D341Med (cell line): ENCODE data around the gene C12orf54.
A peak's percentile ranks its signal among the peaks of the same experiment; 100 is the strongest.
"Not testable (repeated sequence)": the region's sequence is repeated elsewhere in the genome, so short reads cannot be mapped to it uniquely, and the experiment has no call there.

Source experiments
- DNase-seq: peaks from one replicate; pipeline ENCODE4 v3.0.0; 2012; ENCODE audit warnings: low spot score

Gene C12orf54

DNA sequence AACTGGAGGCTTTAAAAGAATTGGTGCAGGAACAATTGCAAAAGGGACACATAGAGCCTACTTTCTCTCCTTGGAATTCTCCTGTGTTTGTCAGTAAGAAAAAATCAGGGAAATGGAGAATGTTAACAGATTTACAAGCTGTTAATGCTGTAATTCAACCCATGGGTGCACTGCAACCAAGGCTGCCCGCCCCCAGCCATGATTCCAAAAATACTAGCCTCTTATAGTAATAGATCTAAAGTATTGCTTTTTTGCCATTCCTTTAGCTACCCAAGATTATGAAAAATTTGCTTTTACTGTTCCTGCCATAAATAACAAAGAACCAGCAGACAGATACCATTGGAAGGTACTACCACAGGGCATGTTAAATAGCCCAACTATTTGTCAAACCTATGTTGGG is 27.8 kb downstream of the C12orf54 start:
- DNase-seq, result no peak

DNA sequence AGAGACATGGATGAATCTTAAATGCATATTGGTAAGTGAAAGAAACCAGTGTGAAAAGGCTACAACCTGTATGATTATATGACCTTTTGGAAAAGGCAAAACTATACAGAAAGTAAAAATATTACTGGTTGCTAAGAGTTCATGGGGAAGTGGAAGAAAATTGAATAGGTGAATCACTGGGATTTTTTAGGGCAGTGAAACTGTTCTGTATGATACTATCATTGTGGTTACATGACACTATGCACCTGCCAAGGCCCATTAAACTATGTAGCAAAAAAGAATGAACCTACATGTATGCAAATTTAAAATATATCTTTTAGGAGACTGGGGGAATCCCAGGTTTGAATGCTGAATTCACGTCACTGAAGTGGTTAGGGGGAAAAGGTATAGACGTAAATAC is 30.6 kb downstream of the C12orf54 start:
- DNase-seq, result no peak

DNA sequence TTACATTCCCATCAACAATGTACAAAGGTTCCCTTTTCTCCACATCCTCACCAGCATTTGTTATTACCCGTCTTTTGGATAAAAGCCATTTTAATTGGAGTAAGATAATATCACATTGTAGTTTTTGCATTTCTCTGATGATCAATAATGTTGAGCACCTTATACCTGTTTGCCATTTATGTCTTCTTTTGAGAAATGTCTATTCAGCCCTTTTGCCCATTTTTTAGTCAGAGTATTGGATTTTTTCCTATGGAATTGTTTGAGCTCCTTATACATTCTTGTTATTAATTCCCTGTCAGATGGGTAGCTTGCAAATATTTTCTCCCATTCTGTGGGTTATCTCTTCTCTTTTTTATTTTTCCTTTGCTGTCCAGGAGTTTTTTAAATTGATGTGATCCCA is 32.4 kb downstream of the C12orf54 start:
- no peak for DNase-seq

DNA sequence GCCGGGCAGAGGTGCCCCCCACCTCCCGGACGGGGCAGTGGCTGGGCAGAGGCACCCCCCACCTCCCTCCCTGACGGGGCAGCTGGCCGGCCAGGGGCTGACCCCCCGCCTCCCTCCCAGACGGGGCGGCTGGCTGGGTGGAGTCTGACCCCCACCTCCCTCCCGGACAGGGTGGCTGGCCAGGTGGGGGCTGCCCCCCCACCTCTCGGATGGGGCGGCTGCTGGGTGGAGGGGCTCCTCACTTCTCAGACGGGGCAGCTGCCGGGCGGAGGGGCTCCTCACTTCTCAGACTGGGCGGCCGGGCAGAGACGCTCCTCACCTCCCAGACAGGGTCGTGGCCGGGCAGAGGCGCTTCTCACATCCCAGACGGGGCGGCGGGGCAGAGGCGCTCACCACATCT is 38.1 kb downstream of the C12orf54 start:
- not testable (repeated sequence) for DNase-seq

DNA sequence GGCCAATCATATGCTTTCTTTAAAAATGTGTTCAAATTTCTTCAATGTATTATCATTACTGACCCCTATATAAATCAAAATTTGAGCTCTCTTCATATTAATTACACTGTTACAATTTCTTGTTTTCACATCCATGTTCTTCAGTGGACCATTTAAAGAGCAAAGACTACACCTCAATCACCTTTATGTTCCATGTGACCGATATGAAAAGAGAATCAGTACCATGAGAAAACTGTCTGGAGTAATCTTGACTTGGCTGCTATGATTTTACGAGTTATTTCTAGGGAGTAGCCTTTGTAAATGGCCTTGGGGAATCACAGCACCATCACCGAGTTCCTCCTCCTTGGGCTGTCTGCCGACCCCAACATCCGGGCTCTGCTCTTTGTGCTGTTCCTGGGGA is 43.0 kb downstream of the C12orf54 start, which contains the start of gene OR8S1:
Gene OR8S1 (plus strand): TSS at position 301 of the 400 bp plus-strand sequence. CDS start 0 bp downstream, at position 301.
- DNase-seq, result no peak

DNA sequence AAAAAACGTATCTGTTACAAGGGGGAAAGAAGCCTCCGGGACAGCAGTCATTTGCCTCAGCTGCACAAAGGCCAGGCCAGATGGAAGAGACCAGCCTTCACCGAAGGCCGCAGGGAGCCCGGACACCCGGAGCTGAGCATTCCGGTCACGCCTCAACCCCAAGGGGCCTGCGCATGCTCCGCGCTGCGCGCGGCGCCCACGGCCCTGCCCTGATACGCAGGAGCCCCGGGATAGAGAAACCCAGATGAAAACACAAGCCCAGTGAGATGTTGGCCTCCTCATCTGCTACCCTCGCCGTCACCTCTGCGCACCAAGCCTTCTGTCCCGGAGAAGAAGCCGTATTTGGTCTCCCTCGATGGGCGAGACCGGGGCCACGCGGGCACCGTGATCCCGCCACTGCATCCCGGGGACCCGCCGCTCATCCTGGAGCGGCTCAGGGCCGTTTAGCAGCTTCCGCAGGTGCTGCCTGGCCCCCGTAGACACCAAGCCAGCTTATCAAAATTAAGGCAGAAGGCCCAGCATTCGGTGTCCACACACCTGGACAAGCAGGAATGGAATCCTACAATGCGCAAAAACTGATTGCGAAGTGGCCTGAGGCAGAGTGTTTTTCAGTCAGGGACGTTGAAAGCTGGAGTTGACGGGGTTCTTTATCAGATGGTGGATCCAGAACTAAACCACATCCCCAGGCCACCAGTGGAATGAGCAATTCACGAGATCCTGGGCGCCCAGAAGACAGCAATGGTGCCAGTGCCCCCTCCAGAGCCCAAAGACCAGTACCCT is 45.8 kb downstream of the C12orf54 start:
- no peak for DNase-seq

DNA sequence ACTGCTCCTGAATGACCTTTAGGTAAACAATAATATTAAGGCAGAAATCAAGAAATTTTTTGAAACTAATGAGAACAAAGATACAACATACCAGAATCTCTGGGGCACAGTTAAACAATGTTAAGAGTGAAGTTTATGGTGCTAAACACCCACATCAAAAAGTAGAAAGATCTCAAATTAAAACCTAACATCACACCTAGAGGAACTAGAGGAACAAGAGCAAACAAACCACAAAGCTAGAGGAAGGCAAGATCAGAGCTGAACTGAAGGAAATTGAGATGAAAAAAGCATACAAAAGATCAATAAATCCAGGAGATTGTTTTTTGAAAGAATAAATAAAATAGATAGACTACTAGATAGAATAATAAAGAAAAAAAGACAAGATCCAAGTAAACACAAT is 50.3 kb downstream of the C12orf54 start:
- DNase-seq, result no peak

DNA sequence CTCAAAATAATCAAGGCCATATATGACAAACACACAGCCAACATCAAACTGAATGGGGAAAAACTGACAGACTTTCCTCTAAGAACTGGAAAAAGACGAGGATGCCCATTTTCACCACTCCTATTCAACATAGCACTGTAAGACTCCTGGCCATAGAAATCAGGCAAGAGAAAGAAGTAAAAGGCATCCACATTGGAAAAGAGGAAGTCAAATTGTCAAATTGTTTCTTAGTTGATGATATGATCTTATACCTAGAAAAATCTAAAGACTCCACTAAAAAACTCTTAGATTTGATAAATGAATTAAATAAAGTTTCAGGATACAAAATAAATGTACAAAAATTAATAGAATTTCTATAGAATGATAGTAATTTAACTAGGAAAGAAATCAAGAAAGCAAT is 54.3 kb downstream of the C12orf54 start:
- DNase-seq, result no peak

DNA sequence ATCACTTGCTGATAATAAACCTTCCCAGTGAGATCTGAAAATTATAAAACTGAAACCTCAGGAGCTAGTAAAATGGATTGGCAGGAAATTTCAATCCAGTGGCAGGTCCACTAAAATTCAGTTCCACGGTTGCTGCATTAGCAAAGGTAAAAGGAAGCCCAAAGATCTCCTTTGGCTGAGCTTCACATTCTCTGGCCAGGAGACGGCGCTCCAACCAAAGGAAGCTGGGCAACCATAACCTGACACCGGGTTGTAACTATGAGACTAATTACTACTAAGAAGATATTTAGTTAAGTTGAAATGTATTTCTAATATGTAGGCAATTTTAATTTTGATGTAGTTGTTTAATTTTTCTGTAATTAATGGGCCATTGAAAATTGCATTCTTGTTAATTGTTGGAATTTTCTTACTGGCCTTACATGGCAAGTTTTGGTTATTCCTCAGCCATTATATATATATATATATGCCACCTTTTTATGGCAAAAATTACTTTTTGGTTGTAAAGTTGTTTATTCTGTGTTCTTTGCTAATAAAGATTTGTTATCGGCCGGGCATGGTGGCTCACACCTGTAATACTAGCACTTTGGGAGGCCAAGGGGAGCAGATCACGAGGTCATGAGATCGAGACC is 60.1 kb downstream of the C12orf54 start:
- peak; percentile 70 for DNase-seq

DNA sequence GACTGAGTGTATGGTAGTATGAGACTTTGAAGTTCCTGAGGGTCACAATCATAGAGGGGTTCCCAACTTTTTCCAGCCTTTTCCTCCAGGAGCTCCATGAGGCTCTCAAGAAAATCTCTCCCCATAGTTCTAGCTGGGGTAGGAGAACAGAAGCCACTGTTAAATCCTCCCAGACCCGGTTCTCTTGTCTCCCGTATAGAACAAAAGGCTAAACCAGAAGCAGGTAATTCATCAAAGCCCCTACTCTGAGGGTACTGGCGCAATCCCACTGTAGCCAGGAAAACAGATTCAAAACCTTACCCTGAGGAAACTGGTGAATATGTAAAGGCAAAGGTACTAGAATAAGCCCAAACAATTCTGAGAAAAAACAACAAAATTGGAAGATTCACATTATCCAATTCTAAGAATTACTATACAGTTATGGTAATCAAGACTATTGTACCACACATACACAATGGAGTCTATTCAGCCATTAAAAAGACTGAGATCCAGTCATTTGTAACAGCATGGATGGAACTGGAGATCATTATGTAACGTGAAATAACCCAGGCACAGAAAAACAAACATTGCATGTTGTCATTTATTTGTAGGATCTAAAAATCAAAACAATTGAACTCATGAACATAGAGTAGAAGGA is 63.7 kb downstream of the C12orf54 start:
- no peak for DNase-seq
